ENCODE data around the gene APOL1.

- TF ChIP-seq CTCF (CRISPR knock-in tag; IDR thresholded peaks at IDR 0.05) (no peak), MTERF4 (CRISPR knock-in tag; IDR thresholded peaks at IDR 0.05) (no peak), EZH2 (conservative IDR thresholded peaks at IDR 0.05; ENCODE audit: low read depth, low read length) (no peak), HNF1B (CRISPR knock-in tag; IDR thresholded peaks at IDR 0.05) (no peak), TAF1 (CRISPR knock-in tag; IDR thresholded peaks at IDR 0.05) (no peak), SRF (IDR thresholded peaks at IDR 0.05; ENCODE audit: low read depth, low read length) (no peak), HDAC6 (IDR thresholded peaks at IDR 0.05; ENCODE audit: low read depth, low read length) (no peak), RXRA (CRISPR knock-in tag; IDR thresholded peaks at IDR 0.05) (no peak)
Measured at GRCh38 chr22:36235585-36235984, 17.3 kb upstream of the APOL1 start.
